Ishikawa (cell line): ENCODE measurements around the gene SHISA8.

Experiments
- CEBPB ChIP-seq: IDR thresholded peaks from 2 replicates; pipeline ENCODE4 v1.6.1; 2012
- CREB1 ChIP-seq: IDR thresholded peaks from 2 replicates; pipeline ENCODE4 v1.6.1; 2012; ENCODE audit warnings: low read depth
- EGR1 ChIP-seq: IDR thresholded peaks from 2 replicates; pipeline ENCODE4 v1.6.1; 2012
- EP300 ChIP-seq: IDR thresholded peaks from 2 replicates; pipeline ENCODE4 v1.6.1; 2012; ENCODE audit warnings: borderline replicate concordance
- FOXM1 ChIP-seq: IDR thresholded peaks from 2 replicates; pipeline ENCODE4 v1.6.1; 2012; ENCODE audit warnings: low read depth, borderline replicate concordance
- NFIC ChIP-seq: IDR thresholded peaks from 2 replicates; pipeline ENCODE4 v1.6.1; 2012
- RAD21 ChIP-seq: IDR thresholded peaks from 2 replicates; pipeline ENCODE4 v1.6.1; 2012; ENCODE audit warnings: low read depth
- TAF1 ChIP-seq: IDR thresholded peaks from 2 replicates; pipeline ENCODE4 v1.6.1; 2012; ENCODE audit warnings: low read depth, mild to moderate bottlenecking
- TCF12 ChIP-seq: IDR thresholded peaks from 2 replicates; pipeline ENCODE4 v1.6.1; 2012; ENCODE audit warnings: low read depth
- TEAD4 ChIP-seq: IDR thresholded peaks from 2 replicates; pipeline ENCODE4 v1.6.1; 2012
- YY1 ChIP-seq: IDR thresholded peaks from 2 replicates; pipeline ENCODE4 v1.6.1; 2012; ENCODE audit warnings: low read depth
- ZBTB7A ChIP-seq: IDR thresholded peaks from 2 replicates; pipeline ENCODE4 v1.6.1; 2012; ENCODE audit warnings: low read depth
- TF ChIP-seq, protein P1 (sequence below): IDR thresholded peaks from 2 replicates; pipeline ENCODE4 v1.6.1; 2012; ENCODE audit warnings: low read depth, mild to moderate bottlenecking
- TF ChIP-seq, protein P2 (sequence below): IDR thresholded peaks from 2 replicates; pipeline ENCODE4 v1.6.1; 2012
- TF ChIP-seq, protein P3 (sequence below): IDR thresholded peaks from 2 replicates; pipeline ENCODE4 v1.6.1; 2012

The SHISA8 gene

DNA sequence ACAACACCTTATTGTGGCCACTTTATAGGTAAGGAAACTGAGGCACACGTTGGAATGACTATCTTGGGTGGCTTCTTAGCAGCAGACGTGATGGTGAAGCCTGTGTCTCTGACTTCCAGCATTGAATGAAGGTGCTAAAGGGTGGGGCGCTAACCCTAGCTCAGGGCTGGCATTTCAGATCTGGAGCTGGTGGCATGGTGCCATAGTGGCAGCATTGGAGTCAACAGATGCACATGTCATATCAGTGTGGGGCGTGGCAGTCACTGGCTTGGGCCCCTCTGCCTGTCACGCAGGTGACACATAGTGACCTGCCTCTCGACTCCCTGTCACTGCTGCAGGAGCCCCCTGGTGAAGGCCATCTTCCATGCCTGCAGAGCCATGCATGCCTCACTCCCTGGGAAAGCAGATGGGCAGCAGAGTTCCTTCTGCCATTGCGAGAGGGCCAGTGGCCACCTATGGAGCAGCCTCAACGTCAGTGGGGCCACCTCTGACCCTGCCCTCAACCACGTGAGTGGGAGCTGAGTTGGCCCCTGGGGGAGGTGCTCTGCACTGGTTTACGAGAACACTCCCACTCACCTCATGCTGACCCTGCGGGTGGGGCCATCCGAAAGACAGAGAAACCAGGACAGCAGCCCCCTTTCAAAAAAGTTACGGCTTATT, 14.8 kb downstream of the SHISA8 start:
- TF ChIP-seq EGR1 (no peak), FOXM1 (no peak), ZBTB7A (no peak), NFIC (no peak), EP300 (no peak), CREB1 (no peak), TAF1 (no peak), TEAD4 (no peak), YY1 (no peak), TCF12 (no peak), RAD21 (no peak), CEBPB (no peak)
- TF ChIP-seq, protein P1, sequence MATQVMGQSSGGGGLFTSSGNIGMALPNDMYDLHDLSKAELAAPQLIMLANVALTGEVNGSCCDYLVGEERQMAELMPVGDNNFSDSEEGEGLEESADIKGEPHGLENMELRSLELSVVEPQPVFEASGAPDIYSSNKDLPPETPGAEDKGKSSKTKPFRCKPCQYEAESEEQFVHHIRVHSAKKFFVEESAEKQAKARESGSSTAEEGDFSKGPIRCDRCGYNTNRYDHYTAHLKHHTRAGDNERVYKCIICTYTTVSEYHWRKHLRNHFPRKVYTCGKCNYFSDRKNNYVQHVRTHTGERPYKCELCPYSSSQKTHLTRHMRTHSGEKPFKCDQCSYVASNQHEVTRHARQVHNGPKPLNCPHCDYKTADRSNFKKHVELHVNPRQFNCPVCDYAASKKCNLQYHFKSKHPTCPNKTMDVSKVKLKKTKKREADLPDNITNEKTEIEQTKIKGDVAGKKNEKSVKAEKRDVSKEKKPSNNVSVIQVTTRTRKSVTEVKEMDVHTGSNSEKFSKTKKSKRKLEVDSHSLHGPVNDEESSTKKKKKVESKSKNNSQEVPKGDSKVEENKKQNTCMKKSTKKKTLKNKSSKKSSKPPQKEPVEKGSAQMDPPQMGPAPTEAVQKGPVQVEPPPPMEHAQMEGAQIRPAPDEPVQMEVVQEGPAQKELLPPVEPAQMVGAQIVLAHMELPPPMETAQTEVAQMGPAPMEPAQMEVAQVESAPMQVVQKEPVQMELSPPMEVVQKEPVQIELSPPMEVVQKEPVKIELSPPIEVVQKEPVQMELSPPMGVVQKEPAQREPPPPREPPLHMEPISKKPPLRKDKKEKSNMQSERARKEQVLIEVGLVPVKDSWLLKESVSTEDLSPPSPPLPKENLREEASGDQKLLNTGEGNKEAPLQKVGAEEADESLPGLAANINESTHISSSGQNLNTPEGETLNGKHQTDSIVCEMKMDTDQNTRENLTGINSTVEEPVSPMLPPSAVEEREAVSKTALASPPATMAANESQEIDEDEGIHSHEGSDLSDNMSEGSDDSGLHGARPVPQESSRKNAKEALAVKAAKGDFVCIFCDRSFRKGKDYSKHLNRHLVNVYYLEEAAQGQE, result no peak
- TF ChIP-seq, protein P2, sequence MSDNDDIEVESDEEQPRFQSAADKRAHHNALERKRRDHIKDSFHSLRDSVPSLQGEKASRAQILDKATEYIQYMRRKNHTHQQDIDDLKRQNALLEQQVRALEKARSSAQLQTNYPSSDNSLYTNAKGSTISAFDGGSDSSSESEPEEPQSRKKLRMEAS, result no peak
- TF ChIP-seq, protein P3, sequence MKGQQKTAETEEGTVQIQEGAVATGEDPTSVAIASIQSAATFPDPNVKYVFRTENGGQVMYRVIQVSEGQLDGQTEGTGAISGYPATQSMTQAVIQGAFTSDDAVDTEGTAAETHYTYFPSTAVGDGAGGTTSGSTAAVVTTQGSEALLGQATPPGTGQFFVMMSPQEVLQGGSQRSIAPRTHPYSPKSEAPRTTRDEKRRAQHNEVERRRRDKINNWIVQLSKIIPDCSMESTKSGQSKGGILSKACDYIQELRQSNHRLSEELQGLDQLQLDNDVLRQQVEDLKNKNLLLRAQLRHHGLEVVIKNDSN, result no peak

DNA sequence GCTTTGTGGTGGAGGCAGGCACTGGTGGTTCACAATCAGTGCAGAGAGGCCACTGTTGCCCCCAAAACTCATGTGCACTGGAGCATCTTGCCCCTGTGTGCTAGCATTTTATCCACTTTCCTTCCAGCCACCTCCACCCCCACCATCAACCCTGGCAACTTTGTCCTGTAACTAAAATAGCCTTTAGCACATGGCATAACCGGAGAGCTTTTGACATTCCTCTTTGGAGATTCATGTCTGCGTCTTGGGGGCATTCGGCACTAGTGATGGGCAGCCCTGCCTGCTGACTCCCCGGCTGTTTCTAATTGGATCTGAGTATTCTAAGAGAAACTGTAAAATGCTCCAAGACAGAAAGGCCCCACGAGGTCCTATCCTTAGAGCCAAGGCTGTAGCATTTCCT, 15.8 kb downstream of the SHISA8 start:
- TF ChIP-seq CEBPB (no peak), FOXM1 (no peak), EP300 (no peak), TAF1 (no peak), TCF12 (no peak), NFIC (no peak), CREB1 (no peak), TEAD4 (no peak), EGR1 (no peak), YY1 (no peak), RAD21 (no peak), ZBTB7A (no peak)
- TF ChIP-seq, protein P2, result no peak
- TF ChIP-seq, protein P3, result no peak
- TF ChIP-seq, protein P1, result no peak

DNA sequence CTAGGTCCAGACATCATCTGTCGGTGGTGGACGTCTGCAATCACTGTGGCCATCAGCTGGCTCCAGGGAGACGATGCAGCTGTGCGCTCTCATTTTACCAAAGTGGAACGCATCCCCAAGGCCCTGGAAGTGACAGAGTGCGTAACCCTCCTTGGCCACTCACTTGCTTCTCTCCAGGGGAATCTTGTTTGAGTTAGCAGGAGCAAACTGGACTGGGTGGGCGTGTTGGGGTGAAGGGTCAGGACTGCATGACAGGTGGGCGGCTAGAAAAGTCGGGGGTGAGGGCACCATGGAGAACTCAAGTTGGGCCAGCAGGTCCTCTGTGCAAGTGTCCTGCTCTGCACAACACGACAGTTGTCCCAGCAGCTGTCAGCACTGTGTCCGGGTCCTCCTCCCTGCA, 16.2 kb downstream of the SHISA8 start:
- TF ChIP-seq TEAD4, result no peak
- TF ChIP-seq, protein P2, result no peak
- TF ChIP-seq, protein P3, result no peak
- TF ChIP-seq TAF1, result no peak
- no peak for TF ChIP-seq EP300
- no peak for TF ChIP-seq NFIC
- TF ChIP-seq EGR1, result no peak
- TF ChIP-seq ZBTB7A, result no peak

DNA sequence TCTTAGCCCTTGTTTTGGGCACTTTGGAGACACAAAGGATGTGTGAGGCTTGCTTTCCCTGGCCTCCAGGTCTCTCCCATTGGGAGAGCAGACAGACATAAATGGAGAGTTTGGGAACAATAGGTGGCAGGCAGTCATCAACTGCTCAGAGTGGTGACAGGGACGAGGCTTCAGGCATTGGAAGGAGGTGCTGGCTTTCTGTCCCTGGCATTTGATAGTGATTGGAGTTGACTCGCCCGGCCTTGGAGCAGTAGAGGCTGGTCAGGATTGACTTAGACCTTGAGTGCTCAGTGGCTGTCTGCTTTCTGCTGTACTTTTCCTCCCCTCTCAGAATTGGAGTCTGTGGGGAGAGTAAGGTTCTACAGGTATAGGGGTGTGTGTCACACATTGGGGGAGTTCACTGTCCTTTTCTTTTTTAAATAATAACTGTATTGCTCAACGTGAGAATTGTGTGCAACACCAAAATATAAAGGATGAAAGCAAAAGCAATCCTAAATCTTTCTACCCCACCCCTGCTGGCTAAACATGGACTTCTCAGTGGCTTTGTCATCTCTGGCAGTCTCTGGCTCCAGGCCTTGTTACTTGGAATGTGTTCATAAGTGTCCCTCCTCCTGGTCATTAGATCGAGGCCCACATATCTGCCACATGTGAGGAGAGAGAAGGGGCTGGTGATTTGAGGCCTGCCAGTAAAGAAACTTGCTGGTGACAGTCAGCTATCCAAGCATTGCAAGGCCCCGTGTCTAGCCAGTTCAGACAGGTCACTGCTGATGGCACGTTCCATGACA, 21.1 kb downstream of the SHISA8 start:
- TF ChIP-seq FOXM1 (no peak), ZBTB7A (no peak), EP300 (no peak), YY1 (no peak), TAF1 (no peak), RAD21 (no peak), TCF12 (no peak), CREB1 (no peak), CEBPB (no peak), EGR1 (no peak), NFIC (no peak), TEAD4 (no peak)
- TF ChIP-seq, protein P1, result no peak
- TF ChIP-seq, protein P3, result no peak
- TF ChIP-seq, protein P2, result no peak
